ENCODE data around the gene DRD3.

DNA sequence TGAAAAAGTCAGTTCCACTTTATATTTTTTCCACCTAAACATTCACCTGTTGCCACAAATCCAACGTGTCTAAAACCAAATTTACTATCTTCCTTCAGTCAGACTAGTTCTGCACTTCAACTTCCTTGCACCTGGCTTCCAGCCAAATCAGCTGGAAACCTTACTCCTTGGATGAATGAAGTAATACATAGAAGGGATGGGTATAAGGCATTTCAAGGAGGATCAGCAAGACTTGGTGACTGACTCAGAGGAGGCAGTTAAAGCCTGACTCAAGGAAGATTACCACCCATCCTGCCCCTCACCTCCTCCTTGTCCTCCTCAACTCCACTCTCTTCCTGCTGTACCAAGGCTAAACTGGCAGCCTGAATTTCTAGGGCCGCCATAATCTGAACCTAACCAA, 85.3 kb downstream of the DRD3 start:
- TF ChIP-seq, protein P1, sequence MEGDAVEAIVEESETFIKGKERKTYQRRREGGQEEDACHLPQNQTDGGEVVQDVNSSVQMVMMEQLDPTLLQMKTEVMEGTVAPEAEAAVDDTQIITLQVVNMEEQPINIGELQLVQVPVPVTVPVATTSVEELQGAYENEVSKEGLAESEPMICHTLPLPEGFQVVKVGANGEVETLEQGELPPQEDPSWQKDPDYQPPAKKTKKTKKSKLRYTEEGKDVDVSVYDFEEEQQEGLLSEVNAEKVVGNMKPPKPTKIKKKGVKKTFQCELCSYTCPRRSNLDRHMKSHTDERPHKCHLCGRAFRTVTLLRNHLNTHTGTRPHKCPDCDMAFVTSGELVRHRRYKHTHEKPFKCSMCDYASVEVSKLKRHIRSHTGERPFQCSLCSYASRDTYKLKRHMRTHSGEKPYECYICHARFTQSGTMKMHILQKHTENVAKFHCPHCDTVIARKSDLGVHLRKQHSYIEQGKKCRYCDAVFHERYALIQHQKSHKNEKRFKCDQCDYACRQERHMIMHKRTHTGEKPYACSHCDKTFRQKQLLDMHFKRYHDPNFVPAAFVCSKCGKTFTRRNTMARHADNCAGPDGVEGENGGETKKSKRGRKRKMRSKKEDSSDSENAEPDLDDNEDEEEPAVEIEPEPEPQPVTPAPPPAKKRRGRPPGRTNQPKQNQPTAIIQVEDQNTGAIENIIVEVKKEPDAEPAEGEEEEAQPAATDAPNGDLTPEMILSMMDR (IDR thresholded peaks at IDR 0.05) = no peak
- no peak for TF ChIP-seq EZH2phosphoT487 (IDR thresholded peaks at IDR 0.05)
- no peak for TF ChIP-seq EZH2 (IDR thresholded peaks at IDR 0.05)

Data from neural progenitor cell (in vitro differentiated cells).